ENCODE results near the gene THRAP3. TPM values are rescaled to one million over a fixed set of nuclear protein-coding genes. Genes with fewer than 3 reads are reported as not detected.

Gene THRAP3
- polyA plus RNA-seq, 1 donor: 94.3 TPM

DNA sequence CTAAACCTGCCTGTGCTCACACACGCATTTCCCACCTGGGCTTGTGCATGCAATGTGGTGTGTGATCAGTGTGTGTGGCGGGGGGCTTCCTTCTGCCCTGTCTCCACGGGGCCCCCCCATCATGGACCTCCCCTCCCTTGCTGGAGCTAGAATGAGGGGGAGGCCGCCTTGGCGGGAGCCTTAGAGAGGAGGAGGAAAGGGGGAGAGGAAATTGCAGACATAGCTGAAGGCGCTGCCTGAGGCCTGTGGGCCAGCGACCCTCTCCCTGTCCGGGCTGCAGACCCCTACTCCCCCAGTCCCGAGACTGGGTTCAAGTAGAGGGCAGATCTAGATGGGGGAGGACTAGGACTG lies 100.1 kb downstream of the THRAP3 start:
- DNase-seq: no peak
- Histone ChIP-seq H3K27ac (ENCODE audit: low read length) (peak overlapping the region; percentile 74), H3K4me1 (ENCODE audit: control insufficient read depth, insufficient read depth, low read length) (peaks cover 19% of the 10 kb centered on the region), H3K4me3 (ENCODE audit: low read length) (peak overlapping the region; percentile 46), H3K9me3 (ENCODE audit: control insufficient read depth, low read depth, low read length) (peaks cover 9% of the 10 kb centered on the region), H3K27me3 (ENCODE audit: control insufficient read depth, insufficient read depth, low read length) (peaks cover 3% of the 10 kb centered on the region), H3K36me3 (ENCODE audit: control insufficient read depth, insufficient read depth, low read length) (peaks cover 3% of the 10 kb centered on the region)
- no CpG with 5 or more reads among the region's 9 CpGs for WGBS (ENCODE audit: insufficient coverage, low lambda C conversion rate)

- peaks cover 15% of the 10 kb centered on the region for H3K4me1 ChIP-seq (ENCODE audit: control insufficient read depth, insufficient read depth, low read length)
- H3K9me3 ChIP-seq (ENCODE audit: control insufficient read depth, low read depth, low read length): peaks cover 6% of the 10 kb centered on the region
- no peak overlapping the region for H3K27ac ChIP-seq (ENCODE audit: low read length)
- no peak overlapping the region for H3K4me3 ChIP-seq (ENCODE audit: low read length)
- H3K27me3 ChIP-seq (ENCODE audit: control insufficient read depth, insufficient read depth, low read length): peaks cover 5% of the 10 kb centered on the region
- no CpG with 5 or more reads among the region's 6 CpGs for WGBS (ENCODE audit: insufficient coverage, low lambda C conversion rate)
- H3K36me3 ChIP-seq (ENCODE audit: control insufficient read depth, insufficient read depth, low read length): no peaks in the 10 kb centered on the region
- peak in 1 of 2 donors; percentile 30 for DNase-seq
These were observed 102.3 kb downstream of the THRAP3 start for GRCh38 chr1:36326499-36326898.

- no peaks in the 10 kb centered on the region for H3K36me3 ChIP-seq (ENCODE audit: control insufficient read depth, insufficient read depth, low read length)
- no peak overlapping the region for H3K4me3 ChIP-seq (ENCODE audit: low read length)
- no CpG with 5 or more reads among the region's 9 CpGs for WGBS (ENCODE audit: insufficient coverage, low lambda C conversion rate)
- no peak overlapping the region for H3K27ac ChIP-seq (ENCODE audit: low read length)
- H3K9me3 ChIP-seq (ENCODE audit: control insufficient read depth, low read depth, low read length): no peaks in the 10 kb centered on the region
- DNase-seq: no peak
- H3K4me1 ChIP-seq (ENCODE audit: control insufficient read depth, insufficient read depth, low read length): peaks cover 10% of the 10 kb centered on the region
- H3K27me3 ChIP-seq (ENCODE audit: control insufficient read depth, insufficient read depth, low read length): peaks cover 14% of the 10 kb centered on the region
These were observed 103.3 kb downstream of the THRAP3 start for GRCh38 chr1:36327421-36328087.

- DNase-seq: no peak
- Histone ChIP-seq H3K4me1 (ENCODE audit: control insufficient read depth, insufficient read depth, low read length) (peaks cover 10% of the 10 kb centered on the region), H3K36me3 (ENCODE audit: control insufficient read depth, insufficient read depth, low read length) (no peaks in the 10 kb centered on the region), H3K4me3 (ENCODE audit: low read length) (no peak overlapping the region), H3K9me3 (ENCODE audit: control insufficient read depth, low read depth, low read length) (no peaks in the 10 kb centered on the region), H3K27me3 (ENCODE audit: control insufficient read depth, insufficient read depth, low read length) (peaks cover 13% of the 10 kb centered on the region), H3K27ac (ENCODE audit: low read length) (no peak overlapping the region)
- WGBS (ENCODE audit: insufficient coverage, low lambda C conversion rate): no CpG with 5 or more reads among the region's 6 CpGs
These were observed 103.8 kb downstream of the THRAP3 start for GRCh38 chr1:36328088-36328480.

- Histone ChIP-seq H3K4me3 (ENCODE audit: low read length) (no peak overlapping the region), H3K4me1 (ENCODE audit: control insufficient read depth, insufficient read depth, low read length) (peaks cover 10% of the 10 kb centered on the region), H3K9me3 (ENCODE audit: control insufficient read depth, low read depth, low read length) (no peaks in the 10 kb centered on the region), H3K36me3 (ENCODE audit: control insufficient read depth, insufficient read depth, low read length) (no peaks in the 10 kb centered on the region), H3K27me3 (ENCODE audit: control insufficient read depth, insufficient read depth, low read length) (peaks cover 13% of the 10 kb centered on the region), H3K27ac (ENCODE audit: low read length) (no peak overlapping the region)
- peak in 1 of 2 donors; percentile 28 for DNase-seq
- no CpG with 5 or more reads among the region's 6 CpGs for WGBS (ENCODE audit: insufficient coverage, low lambda C conversion rate)
These were observed 104.5 kb downstream of the THRAP3 start for GRCh38 chr1:36328713-36329112.

DNA sequence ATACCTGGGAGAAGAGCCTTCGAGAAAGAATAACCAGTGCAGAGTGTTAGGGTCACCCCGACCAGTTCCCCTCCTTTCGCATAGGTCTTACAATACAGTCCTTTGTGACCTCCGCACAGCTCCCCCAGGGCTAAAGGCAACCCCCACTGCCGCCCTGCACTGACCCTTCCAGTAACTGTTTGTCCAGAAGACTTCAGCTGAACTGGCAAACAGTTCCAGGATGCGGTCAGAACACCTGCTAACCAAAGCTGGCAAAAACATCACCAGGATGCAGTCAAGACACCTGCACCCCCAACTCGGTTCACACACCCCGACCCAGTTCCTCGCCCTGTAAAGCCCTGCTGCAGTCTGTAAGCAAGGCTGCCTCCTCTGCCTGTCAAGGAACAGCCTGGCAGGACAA lies 105.6 kb downstream of the THRAP3 start:
- no peak overlapping the region for H3K27ac ChIP-seq (ENCODE audit: low read length)
- no peaks in the 10 kb centered on the region for H3K4me1 ChIP-seq (ENCODE audit: control insufficient read depth, insufficient read depth, low read length)
- H3K9me3 ChIP-seq (ENCODE audit: control insufficient read depth, low read depth, low read length): no peaks in the 10 kb centered on the region
- no peaks in the 10 kb centered on the region for H3K36me3 ChIP-seq (ENCODE audit: control insufficient read depth, insufficient read depth, low read length)
- no peak overlapping the region for H3K4me3 ChIP-seq (ENCODE audit: low read length)
- DNase-seq: no peak
- WGBS (ENCODE audit: insufficient coverage, low lambda C conversion rate): no CpG with 5 or more reads among the region's 9 CpGs
- peaks cover 13% of the 10 kb centered on the region for H3K27me3 ChIP-seq (ENCODE audit: control insufficient read depth, insufficient read depth, low read length)

DNA sequence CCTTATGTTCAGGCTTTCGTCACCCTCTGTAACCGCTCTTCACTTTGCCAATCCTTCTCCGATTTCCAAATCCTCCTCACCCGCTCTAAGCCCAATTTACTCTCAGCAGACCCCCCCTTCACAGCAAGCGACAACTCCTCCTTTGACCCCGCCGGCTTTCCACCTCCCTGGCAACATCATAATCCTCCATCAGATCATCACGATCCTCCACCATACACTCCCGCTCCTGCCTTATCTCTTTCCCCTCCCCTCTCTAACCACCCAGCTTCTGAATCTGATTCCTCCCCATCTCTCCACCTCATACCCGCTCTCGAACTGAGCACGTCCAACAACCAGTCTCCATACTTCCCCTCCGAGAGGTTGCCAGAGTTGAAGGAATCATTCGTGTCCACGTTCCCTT lies 106.7 kb downstream of the THRAP3 start:
- WGBS (ENCODE audit: insufficient coverage, low lambda C conversion rate): 87% methylated on average over 3 of the region's 15 CpGs
- no peak for DNase-seq
- H3K4me1 ChIP-seq (ENCODE audit: control insufficient read depth, insufficient read depth, low read length): no peaks in the 10 kb centered on the region
- peaks cover 13% of the 10 kb centered on the region for H3K27me3 ChIP-seq (ENCODE audit: control insufficient read depth, insufficient read depth, low read length)
- H3K9me3 ChIP-seq (ENCODE audit: control insufficient read depth, low read depth, low read length): no peaks in the 10 kb centered on the region
- no peaks in the 10 kb centered on the region for H3K36me3 ChIP-seq (ENCODE audit: control insufficient read depth, insufficient read depth, low read length)
- no peak overlapping the region for H3K4me3 ChIP-seq (ENCODE audit: low read length)
- H3K27ac ChIP-seq (ENCODE audit: low read length): no peak overlapping the region

GRCh38 chr1:36337830-36338229 lies 113.6 kb downstream of the THRAP3 start:
- no peaks in the 10 kb centered on the region for H3K4me1 ChIP-seq (ENCODE audit: control insufficient read depth, insufficient read depth, low read length)
- 100% methylated on average over 1 of the region's 6 CpGs for WGBS (ENCODE audit: insufficient coverage, low lambda C conversion rate)
- no peak overlapping the region for H3K27ac ChIP-seq (ENCODE audit: low read length)

DNA sequence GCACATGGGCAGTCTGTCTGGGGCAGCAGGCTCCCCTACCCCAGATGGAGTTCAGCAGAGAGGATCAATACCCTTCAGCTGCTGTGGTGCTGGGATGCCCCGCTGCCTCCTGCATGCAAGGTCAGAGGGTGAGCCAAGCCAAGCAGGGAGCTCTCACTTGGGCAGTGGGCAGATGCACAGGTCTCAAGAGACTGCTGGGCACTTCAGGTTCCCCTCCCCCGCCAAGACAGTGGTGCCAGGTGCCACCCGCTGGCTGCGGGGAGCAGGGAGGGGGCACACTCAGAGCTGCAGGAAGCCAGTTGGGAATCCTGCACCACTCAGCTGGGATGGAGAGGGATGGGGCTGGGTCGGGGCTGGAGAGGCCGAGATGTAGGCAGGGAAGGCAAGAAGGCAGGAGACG lies 115.0 kb downstream of the THRAP3 start:
- Histone ChIP-seq H3K4me1 (ENCODE audit: control insufficient read depth, insufficient read depth, low read length) (no peaks in the 10 kb centered on the region), H3K27ac (ENCODE audit: low read length) (no peak overlapping the region), H3K27me3 (ENCODE audit: control insufficient read depth, insufficient read depth, low read length) (no peaks in the 10 kb centered on the region), H3K36me3 (ENCODE audit: control insufficient read depth, insufficient read depth, low read length) (peaks cover 44% of the 10 kb centered on the region), H3K4me3 (ENCODE audit: low read length) (no peak overlapping the region), H3K9me3 (ENCODE audit: control insufficient read depth, low read depth, low read length) (no peaks in the 10 kb centered on the region)
- DNase-seq: no peak
- WGBS (ENCODE audit: insufficient coverage, low lambda C conversion rate): no CpG with 5 or more reads among the region's 7 CpGs

More at GRCh38 chr1:36337830-36338229, 113.6 kb downstream of the THRAP3 start:
- H3K36me3 ChIP-seq (ENCODE audit: control insufficient read depth, insufficient read depth, low read length): peaks cover 30% of the 10 kb centered on the region
- no peaks in the 10 kb centered on the region for H3K9me3 ChIP-seq (ENCODE audit: control insufficient read depth, low read depth, low read length)
- no peak overlapping the region for H3K4me3 ChIP-seq (ENCODE audit: low read length)
- H3K27me3 ChIP-seq (ENCODE audit: control insufficient read depth, insufficient read depth, low read length): no peaks in the 10 kb centered on the region
- no peak for DNase-seq

GRCh38 chr1:36339615-36340014 lies 115.4 kb downstream of the THRAP3 start:
- H3K27me3 ChIP-seq (ENCODE audit: control insufficient read depth, insufficient read depth, low read length): no peaks in the 10 kb centered on the region
- WGBS (ENCODE audit: insufficient coverage, low lambda C conversion rate): no CpG with 5 or more reads among the region's 9 CpGs
- DNase-seq: no peak
- no peak overlapping the region for H3K4me3 ChIP-seq (ENCODE audit: low read length)
- H3K36me3 ChIP-seq (ENCODE audit: control insufficient read depth, insufficient read depth, low read length): peaks cover 48% of the 10 kb centered on the region
- H3K27ac ChIP-seq (ENCODE audit: low read length): no peak overlapping the region
- H3K4me1 ChIP-seq (ENCODE audit: control insufficient read depth, insufficient read depth, low read length): no peaks in the 10 kb centered on the region
- no peaks in the 10 kb centered on the region for H3K9me3 ChIP-seq (ENCODE audit: control insufficient read depth, low read depth, low read length)

- no CpG with 5 or more reads among the region's 34 CpGs for WGBS (ENCODE audit: insufficient coverage, low lambda C conversion rate)
- H3K36me3 ChIP-seq (ENCODE audit: control insufficient read depth, insufficient read depth, low read length): peaks cover 63% of the 10 kb centered on the region
- no peaks in the 10 kb centered on the region for H3K4me1 ChIP-seq (ENCODE audit: control insufficient read depth, insufficient read depth, low read length)
- DNase-seq: no peak
- no peak overlapping the region for H3K4me3 ChIP-seq (ENCODE audit: low read length)
- H3K27ac ChIP-seq (ENCODE audit: low read length): no peak overlapping the region
- H3K27me3 ChIP-seq (ENCODE audit: control insufficient read depth, insufficient read depth, low read length): no peaks in the 10 kb centered on the region
- no peaks in the 10 kb centered on the region for H3K9me3 ChIP-seq (ENCODE audit: control insufficient read depth, low read depth, low read length)
These were observed 117.5 kb downstream of the THRAP3 start for GRCh38 chr1:36341626-36342320.
